BLaER1 treated with 17β-estradiol and CSF1 and Interleukin-3, amounts not matched to agents 10 nM and 100 nM (cell line): ENCODE data around the gene IL2RA.
A peak's percentile ranks its signal among the peaks of the same experiment; 100 is the strongest.
"Not testable (repeated sequence)": the region's sequence is repeated elsewhere in the genome, so short reads cannot be mapped to it uniquely, and the experiment has no call there.

Experiments
- H3K27ac ChIP-seq, 11 experiments: shearing (Covaris generic); formaldehyde crosslinking; 2 replicates each; pipeline ENCODE4 v1.8.1; 2022
- H3K27me3 ChIP-seq, 11 experiments: shearing (Covaris generic); formaldehyde crosslinking; 2 replicates each; pipeline ENCODE4 v1.8.1; 2022
- H3K36me3 ChIP-seq, 11 experiments: shearing (Covaris generic); formaldehyde crosslinking; 2 replicates each; pipeline ENCODE4 v1.8.1; 2022
- H3K4me1 ChIP-seq, 10 experiments: shearing (Covaris generic); formaldehyde crosslinking; 2 replicates each; pipeline ENCODE4 v1.8.1; 2022
- H3K4me2 ChIP-seq, 11 experiments: shearing (Covaris generic); formaldehyde crosslinking; 2 replicates each; pipeline ENCODE4 v1.8.1; 2022
- H3K4me3 ChIP-seq, 10 experiments: shearing (Covaris generic); formaldehyde crosslinking; 2 replicates each; pipeline ENCODE4 v1.8.1; 2022
- H3K9ac ChIP-seq, 11 experiments: shearing (Covaris generic); formaldehyde crosslinking; 2 replicates each; pipeline ENCODE4 v1.8.1; 2022
- H3K9me3 ChIP-seq, 11 experiments: shearing (Covaris generic); formaldehyde crosslinking; replicated peaks in 1 of 11; 2 replicates each; pipeline ENCODE4 v1.8.1; 2022
- H4K20me1 ChIP-seq, 11 experiments: shearing (Covaris generic); formaldehyde crosslinking; 2 replicates each; pipeline ENCODE4 v1.8.1; 2022
- Cebpa-rat ChIP-seq, 11 experiments: shearing (Covaris generic); IDR thresholded peaks; 2 replicates each; pipeline ENCODE4 v1.8.1; 2022

IL2RA gene

GRCh38 chr10:6065835-6066234 lies 3.7 kb upstream of the IL2RA start:
- Histone ChIP-seq H4K20me1 (no peaks in the 10 kb centered on the region), H3K4me1 (peaks cover 71 to 89% (median 78%) of the 10 kb centered on the region in 10 experiments)

GRCh38 chr10:6065406-6065805 lies 3.2 kb upstream of the IL2RA start:
- H4K20me1 ChIP-seq: no peaks in the 10 kb centered on the region
- no peaks in the 10 kb centered on the region for H3K27me3 ChIP-seq
- H3K27ac ChIP-seq: peak overlapping the region in 10 of 11 experiments; percentile 19 to 78 (median 56); a peak in 13 of 22 replicates
- peaks cover 66 to 89% (median 78%) of the 10 kb centered on the region in 10 experiments for H3K4me1 ChIP-seq
- H3K9ac ChIP-seq: peak overlapping the region in 5 of 11 experiments; percentile 7 to 74 (median 45); a peak in 5 of 22 replicates
- no peak for TF ChIP-seq Cebpa-rat (IDR thresholded peaks at IDR 0.05)
- peak overlapping the region; percentile 50 to 97 (median 83) for H3K4me2 ChIP-seq
- H3K4me3 ChIP-seq: 0 out of 20 replicates have a peak overlapping the region, but pooled peaks of 1 of the 10 experiments have one; percentile 0
- no peaks in the 10 kb centered on the region for H3K36me3 ChIP-seq
- H3K9me3 ChIP-seq: no peaks in the 10 kb centered on the region

More at GRCh38 chr10:6065835-6066234, 3.7 kb upstream of the IL2RA start:
- Histone ChIP-seq H3K27me3 (no peaks in the 10 kb centered on the region), H3K4me2 (peak overlapping the region; percentile 50 to 97 (median 83)), H3K36me3 (no peaks in the 10 kb centered on the region), H3K27ac (peak overlapping the region; percentile 19 to 78 (median 54); a peak in 19 of 22 replicates), H3K9me3 (no peaks in the 10 kb centered on the region), H3K9ac (peak overlapping the region in 6 of 11 experiments; percentile 7 to 74 (median 40); a peak in 7 of 22 replicates), H3K4me3 (peak overlapping the region in 2 of 10 experiments; percentile 0 to 32; a peak in 1 of 20 replicates)
- TF ChIP-seq Cebpa-rat (IDR thresholded peaks at IDR 0.05): peak in 2 of 11 experiments; percentile 39 to 47; a peak in 2 of 22 replicates

GRCh38 chr10:6064726-6065125 lies 2.6 kb upstream of the IL2RA start:
- H3K4me1 ChIP-seq: peaks cover 60 to 89% (median 73%) of the 10 kb centered on the region in 10 experiments
- H3K9me3 ChIP-seq, H3K36me3 ChIP-seq, H3K27me3 ChIP-seq, H3K27ac ChIP-seq, H3K9ac ChIP-seq, H4K20me1 ChIP-seq, H3K4me3 ChIP-seq: not testable (repeated sequence)
- peak overlapping the region in 6 of 11 experiments; percentile 70 to 90 (median 80); a peak in 7 of 22 replicates for H3K4me2 ChIP-seq

GRCh38 chr10:6064119-6064518 lies 2.0 kb upstream of the IL2RA start:
- Histone ChIP-seq H3K27ac (no peak overlapping the region), H3K4me1 (peaks cover 54 to 89% (median 67%) of the 10 kb centered on the region in 10 experiments), H3K27me3 (no peaks in the 10 kb centered on the region), H3K4me3 (no peak overlapping the region), H3K9ac (no peak overlapping the region), H3K36me3 (no peaks in the 10 kb centered on the region), H4K20me1 (no peaks in the 10 kb centered on the region), H3K9me3 (no peaks in the 10 kb centered on the region), H3K4me2 (no peak overlapping the region)
- TF ChIP-seq Cebpa-rat (IDR thresholded peaks at IDR 0.05): no peak

GRCh38 chr10:6061056-6061455 lies 1.1 kb downstream of the IL2RA start:
- Histone ChIP-seq H3K4me3 (peak overlapping the region in 4 of 10 experiments; percentile 44 to 61 (median 56); a peak in 7 of 20 replicates), H3K4me1 (peaks cover 41 to 88% (median 57%) of the 10 kb centered on the region in 10 experiments), H3K9me3 (no peaks in the 10 kb centered on the region), H4K20me1 (no peaks in the 10 kb centered on the region; a peak in 1 of 22 replicates), H3K36me3 (peaks cover 0 to 3% (median 0%) of the 10 kb centered on the region in 11 experiments; a peak in 1 of 22 replicates), H3K27ac (peak overlapping the region in 1 of 11 experiments; percentile 8; a peak in 2 of 22 replicates), H3K4me2 (peak overlapping the region in 6 of 11 experiments; percentile 16 to 95 (median 81); a peak in 12 of 22 replicates), H3K9ac (peak overlapping the region in 3 of 11 experiments; percentile 7 to 78 (median 59); a peak in 2 of 22 replicates), H3K27me3 (no peaks in the 10 kb centered on the region)
- TF ChIP-seq Cebpa-rat (IDR thresholded peaks at IDR 0.05): no peak

- Histone ChIP-seq H3K4me3 (peak overlapping the region in 3 of 10 experiments; percentile 55 to 61 (median 58); a peak in 5 of 20 replicates), H3K4me1 (peaks cover 42 to 87% (median 57%) of the 10 kb centered on the region in 10 experiments), H3K36me3 (peaks cover 0 to 3% (median 0%) of the 10 kb centered on the region in 11 experiments; a peak in 1 of 22 replicates), H4K20me1 (no peaks in the 10 kb centered on the region; a peak in 1 of 22 replicates), H3K9me3 (no peaks in the 10 kb centered on the region), H3K27ac (no peak overlapping the region), H3K27me3 (no peaks in the 10 kb centered on the region), H3K4me2 (peak overlapping the region in 6 of 11 experiments; percentile 19 to 95 (median 81); a peak in 10 of 22 replicates), H3K9ac (peak overlapping the region in 1 of 11 experiments; percentile 78; a peak in 1 of 22 replicates)
- no peak for TF ChIP-seq Cebpa-rat (IDR thresholded peaks at IDR 0.05)
Observed at GRCh38 chr10:6059506-6059905, 2.7 kb downstream of the IL2RA start.

- no peak for TF ChIP-seq Cebpa-rat (IDR thresholded peaks at IDR 0.05)
- Histone ChIP-seq H4K20me1 (no peaks in the 10 kb centered on the region; a peak in 1 of 22 replicates), H3K9me3 (no peaks in the 10 kb centered on the region), H3K4me1 (peaks cover 48 to 94% (median 64%) of the 10 kb centered on the region in 10 experiments), H3K27ac (no peak overlapping the region; a peak in 1 of 22 replicates), H3K9ac (peak overlapping the region in 1 of 11 experiments; percentile 45; a peak in 1 of 22 replicates), H3K36me3 (peaks cover 0 to 3% (median 0%) of the 10 kb centered on the region in 11 experiments; a peak in 1 of 22 replicates), H3K4me3 (peak overlapping the region in 2 of 10 experiments; percentile 21 to 61; a peak in 2 of 20 replicates), H3K4me2 (peak overlapping the region in 4 of 11 experiments; percentile 17 to 95 (median 82); a peak in 7 of 22 replicates), H3K27me3 (no peaks in the 10 kb centered on the region)
Observed at GRCh38 chr10:6058682-6059475, 3.3 kb downstream of the IL2RA start.

GRCh38 chr10:6056411-6057135 lies 5.6 kb downstream of the IL2RA start:
- no peak overlapping the region; a peak in 1 of 22 replicates for H3K9ac ChIP-seq
- peaks cover 0 to 3% (median 0%) of the 10 kb centered on the region in 11 experiments; a peak in 1 of 22 replicates for H3K36me3 ChIP-seq
- H3K4me3 ChIP-seq: no peak overlapping the region
- no peaks in the 10 kb centered on the region for H3K9me3 ChIP-seq
- no peaks in the 10 kb centered on the region; a peak in 1 of 22 replicates for H4K20me1 ChIP-seq
- H3K27me3 ChIP-seq: no peaks in the 10 kb centered on the region
- peak overlapping the region; percentile 64 to 95 (median 77) for H3K4me2 ChIP-seq
- peak overlapping the region in 4 of 11 experiments; percentile 8 to 40 (median 16); a peak in 5 of 22 replicates for H3K27ac ChIP-seq
- no peak for TF ChIP-seq Cebpa-rat (IDR thresholded peaks at IDR 0.05)
- H3K4me1 ChIP-seq: peaks cover 58 to 96% (median 73%) of the 10 kb centered on the region in 10 experiments
